ENCODE data around the gene BCL3.

DNA sequence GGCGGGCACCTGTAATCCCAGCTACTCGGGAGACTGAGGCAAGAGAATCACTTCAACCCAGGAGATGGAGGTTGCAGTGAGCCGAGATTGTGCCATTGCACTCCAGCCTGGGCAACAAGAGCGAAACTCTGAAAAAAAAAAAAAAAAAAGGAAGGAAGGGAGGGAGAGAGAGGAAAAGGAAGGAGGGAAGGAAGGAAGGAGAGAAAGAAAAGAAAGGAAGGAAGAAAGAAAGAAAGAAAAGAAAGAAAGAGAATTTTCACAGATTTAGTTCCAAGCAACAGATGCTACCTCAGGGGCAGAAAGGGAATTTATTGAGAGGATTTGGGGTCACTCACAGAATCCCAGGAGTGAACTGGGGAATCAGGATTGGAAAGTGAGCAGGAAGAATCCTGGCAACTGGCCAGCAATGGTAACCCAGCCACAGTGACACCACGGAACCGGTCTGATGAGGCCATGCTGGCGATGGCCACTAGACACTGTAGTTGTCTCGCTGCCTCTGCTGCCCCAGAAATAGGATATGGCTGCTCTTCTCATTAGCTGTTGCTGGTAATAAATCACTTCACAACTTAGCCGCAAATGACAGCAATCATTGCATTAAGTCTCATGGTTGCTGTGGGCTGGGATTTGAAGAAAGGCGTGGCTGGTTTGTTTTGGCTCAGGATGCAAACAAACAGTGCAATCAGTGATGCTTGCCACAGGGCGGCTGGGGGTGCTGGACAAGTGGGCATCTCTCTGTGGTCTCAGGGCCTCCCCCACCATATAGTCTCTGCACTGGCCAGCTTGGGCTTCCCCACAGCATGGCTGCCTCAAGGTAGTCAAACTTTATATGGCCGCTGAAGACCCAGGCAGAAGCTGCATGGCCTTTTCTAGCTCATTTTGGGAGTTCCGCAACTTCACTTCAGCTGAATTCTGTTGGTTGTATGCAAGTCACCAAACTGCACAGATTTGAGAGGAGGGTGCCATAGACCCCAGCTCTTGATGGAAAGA, 55.2 kb downstream of the BCL3 start:
- TF ChIP-seq, protein P1, sequence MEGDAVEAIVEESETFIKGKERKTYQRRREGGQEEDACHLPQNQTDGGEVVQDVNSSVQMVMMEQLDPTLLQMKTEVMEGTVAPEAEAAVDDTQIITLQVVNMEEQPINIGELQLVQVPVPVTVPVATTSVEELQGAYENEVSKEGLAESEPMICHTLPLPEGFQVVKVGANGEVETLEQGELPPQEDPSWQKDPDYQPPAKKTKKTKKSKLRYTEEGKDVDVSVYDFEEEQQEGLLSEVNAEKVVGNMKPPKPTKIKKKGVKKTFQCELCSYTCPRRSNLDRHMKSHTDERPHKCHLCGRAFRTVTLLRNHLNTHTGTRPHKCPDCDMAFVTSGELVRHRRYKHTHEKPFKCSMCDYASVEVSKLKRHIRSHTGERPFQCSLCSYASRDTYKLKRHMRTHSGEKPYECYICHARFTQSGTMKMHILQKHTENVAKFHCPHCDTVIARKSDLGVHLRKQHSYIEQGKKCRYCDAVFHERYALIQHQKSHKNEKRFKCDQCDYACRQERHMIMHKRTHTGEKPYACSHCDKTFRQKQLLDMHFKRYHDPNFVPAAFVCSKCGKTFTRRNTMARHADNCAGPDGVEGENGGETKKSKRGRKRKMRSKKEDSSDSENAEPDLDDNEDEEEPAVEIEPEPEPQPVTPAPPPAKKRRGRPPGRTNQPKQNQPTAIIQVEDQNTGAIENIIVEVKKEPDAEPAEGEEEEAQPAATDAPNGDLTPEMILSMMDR (IDR thresholded peaks at IDR 0.05; ENCODE audit: low read depth, low read length), result no peak
- no peak for TF ChIP-seq EZH2phosphoT487 (IDR thresholded peaks at IDR 0.05; ENCODE audit: low read depth)

Data from OCI-LY3 (cell line).